ELF-1 (cell line): ENCODE data around the gene UIMC1.

ENCODE experiments used
- DNase-seq: peaks from one replicate; pipeline ENCODE4 v3.0.0-alpha.2; 2016; ENCODE audit warnings: low read depth, low spot score

UIMC1 gene

GRCh38 chr5:176902911-176903664 lies 103.5 kb downstream of the UIMC1 start:
- DNase-seq, result no peak

DNA sequence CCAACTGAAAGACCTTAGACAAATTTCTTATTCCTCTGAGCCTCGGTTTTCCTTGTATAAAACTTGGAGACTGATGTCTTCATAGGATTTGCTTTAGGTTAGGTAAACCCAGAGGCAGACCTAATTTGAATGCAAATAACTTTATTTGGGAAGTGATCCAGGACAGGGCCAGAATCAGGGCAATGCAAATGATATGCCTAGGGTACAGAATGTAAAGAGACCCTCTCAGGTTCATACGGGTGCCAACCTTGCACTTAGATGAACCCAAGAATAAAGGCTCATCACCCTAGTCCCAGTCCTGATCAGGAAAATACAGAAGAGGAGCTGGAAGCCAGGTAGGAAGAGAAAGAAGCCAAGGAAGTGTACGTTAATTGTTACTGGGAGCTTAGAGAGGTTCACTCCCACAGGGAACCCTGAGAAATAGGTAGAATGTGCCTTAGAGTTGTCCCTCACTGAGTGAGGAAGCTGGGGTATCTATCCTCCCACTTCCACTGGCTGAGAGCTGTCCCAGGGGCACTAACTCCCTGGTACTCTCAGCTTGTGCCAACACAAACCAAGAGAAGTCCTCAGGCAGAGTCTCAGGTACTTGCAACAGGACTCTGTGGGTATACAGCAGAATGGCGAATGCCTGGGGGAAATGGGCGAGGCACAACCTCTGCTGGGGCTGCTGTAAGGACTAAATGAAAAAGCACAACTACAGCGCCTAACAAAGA lies 104.3 kb downstream of the UIMC1 start:
- no peak for DNase-seq

- no peak for DNase-seq
Observed at GRCh38 chr5:176901260-176902101, 105.1 kb downstream of the UIMC1 start.

DNA sequence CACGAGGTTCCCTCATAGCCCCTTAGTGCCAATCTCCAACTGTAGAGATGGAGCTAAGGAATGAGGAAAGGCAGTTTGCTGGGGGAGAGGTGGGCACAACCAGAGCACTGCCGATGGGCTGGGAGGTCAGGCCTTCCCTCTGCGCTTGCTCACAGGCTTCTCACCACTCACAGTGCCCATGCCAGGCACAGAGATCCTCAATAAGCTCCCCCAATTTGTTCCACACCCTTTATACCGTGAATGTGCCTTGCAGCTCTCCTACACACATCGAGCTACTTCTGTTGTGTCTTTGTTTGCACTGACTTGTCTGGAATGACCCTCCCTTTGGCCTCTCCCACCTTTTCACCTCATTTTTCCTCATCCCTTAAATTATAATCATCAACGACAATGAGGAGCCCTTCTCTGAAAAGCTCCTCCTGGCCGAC lies 105.8 kb downstream of the UIMC1 start:
- DNase-seq, result no peak

DNA sequence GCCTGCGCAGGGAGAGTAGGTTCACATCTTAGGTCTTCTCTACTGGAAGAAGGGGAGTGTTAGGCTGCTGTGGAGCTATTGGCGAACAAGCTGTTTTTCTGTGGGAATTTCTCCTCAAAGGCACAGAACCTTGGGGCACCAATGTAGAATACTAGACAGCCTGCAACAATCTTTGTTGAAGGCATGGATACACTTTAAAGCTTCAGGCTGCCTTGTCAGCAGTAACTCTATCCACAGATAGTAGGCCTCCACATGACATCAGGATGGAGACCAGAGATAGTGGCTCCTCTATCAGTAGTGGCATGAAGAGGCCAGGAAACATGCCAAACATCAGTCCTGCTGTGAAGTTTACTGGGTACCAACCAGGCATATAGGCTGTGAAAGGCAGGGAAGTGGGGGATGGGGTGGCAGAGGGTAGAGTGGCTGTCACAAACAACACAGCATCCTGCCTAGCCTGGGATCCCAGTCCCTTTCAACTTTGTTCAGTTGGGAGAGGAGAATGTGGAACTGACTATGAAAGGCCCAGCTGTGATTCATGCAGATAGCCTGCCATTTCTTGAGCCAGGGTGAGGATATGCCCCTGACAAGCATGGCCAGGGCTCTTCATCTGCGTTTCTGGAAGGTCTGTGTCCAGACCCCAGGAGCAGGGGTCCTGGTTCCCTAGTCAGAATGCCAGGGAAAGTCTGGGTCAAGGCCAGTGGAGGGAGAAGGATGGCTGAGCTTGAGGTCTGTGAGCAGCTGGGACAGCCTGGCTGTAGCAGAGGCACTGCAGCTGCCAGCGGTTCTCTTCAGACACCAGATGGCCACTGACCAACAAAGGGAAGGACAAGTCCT lies 106.4 kb downstream of the UIMC1 start:
- DNase-seq, result no peak

GRCh38 chr5:176899296-176899891 lies 107.2 kb downstream of the UIMC1 start, which contains the start of gene HK3:
Gene HK3 (minus strand): TSS chr5:176899346. CDS start chr5:176896159, 3,187 bp downstream.
- no peak for DNase-seq

DNA sequence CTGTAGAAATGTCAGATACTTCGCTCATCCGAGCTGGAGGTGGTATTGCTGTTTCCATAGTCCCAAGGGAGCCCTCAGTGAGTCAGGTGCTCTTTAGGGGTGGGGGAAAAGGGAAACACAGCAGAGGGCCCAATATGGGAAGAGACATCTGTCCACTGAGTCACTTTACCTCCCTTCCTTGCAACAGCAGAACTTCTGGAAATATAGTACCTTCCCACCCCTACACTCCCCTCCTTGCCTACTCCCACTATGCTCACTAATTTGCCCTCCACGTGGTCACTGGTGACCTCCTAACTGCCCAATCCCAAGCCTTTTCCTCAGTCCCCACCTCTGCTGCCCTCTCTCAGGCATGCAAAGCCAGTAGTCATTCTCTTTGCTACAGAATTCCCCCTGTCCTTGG lies 109.3 kb downstream of the UIMC1 start:
- DNase-seq, result no peak

DNA sequence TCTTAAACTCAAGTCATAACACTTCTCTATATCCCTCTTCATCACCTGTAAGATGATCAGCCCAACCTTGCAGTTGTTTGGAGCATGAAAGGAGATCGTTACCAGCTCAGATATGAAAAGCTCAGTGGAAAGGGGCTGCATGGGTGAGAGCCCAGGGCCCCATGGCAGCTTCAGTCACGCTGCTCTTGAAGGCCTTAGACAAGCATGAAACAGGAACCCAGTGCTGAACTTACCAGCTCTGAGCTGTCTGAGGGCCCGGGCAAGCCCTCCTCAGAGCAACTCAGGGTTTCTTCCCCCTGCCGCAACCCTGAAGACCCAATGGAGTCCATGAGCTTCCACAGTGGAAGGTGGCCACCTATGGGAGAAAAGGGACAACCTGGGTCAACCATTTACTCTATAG lies 110.7 kb downstream of the UIMC1 start:
- no peak for DNase-seq

DNA sequence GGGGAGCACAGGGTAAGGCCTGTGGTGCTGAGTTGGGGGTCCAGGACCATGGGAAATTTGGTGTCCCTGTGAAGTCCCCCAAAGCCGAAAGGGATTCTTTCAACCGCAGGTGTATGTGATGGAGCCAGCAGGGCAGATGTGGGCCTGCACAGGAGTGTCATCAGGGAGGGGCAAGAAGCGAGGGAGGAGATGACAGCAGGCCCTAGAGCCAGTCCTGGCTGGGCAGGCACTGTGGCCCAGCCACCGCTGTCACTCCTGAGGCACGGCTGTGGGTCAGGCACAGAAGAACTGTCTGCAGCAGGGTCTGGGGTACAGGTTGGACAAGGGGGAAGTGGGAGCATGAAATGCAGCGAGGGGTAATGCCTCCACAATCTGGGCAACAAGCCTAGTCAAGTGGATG lies 112.3 kb downstream of the UIMC1 start:
- DNase-seq, result no peak

DNA sequence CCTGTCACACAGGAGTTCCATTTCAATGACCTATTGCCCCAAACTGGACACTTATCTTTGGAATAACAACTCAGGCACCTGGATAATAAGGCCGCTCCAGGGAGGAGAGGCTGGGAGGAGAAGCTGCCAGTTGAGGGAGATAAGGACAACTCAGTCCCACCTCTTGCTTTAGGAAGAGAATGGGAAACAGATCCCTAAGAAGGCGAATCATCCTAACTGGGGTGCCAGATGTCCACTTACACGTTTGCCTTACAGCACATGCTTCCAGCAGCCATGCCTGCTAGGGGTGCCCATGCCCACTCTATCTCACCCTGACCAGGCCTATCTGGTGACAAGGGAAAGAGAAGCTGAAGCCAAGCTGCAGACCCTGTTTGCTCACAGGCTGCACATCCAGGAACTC lies 113.9 kb downstream of the UIMC1 start:
- DNase-seq, result no peak

GRCh38 chr5:176891331-176891958 lies 115.1 kb downstream of the UIMC1 start:
- no peak for DNase-seq

DNA sequence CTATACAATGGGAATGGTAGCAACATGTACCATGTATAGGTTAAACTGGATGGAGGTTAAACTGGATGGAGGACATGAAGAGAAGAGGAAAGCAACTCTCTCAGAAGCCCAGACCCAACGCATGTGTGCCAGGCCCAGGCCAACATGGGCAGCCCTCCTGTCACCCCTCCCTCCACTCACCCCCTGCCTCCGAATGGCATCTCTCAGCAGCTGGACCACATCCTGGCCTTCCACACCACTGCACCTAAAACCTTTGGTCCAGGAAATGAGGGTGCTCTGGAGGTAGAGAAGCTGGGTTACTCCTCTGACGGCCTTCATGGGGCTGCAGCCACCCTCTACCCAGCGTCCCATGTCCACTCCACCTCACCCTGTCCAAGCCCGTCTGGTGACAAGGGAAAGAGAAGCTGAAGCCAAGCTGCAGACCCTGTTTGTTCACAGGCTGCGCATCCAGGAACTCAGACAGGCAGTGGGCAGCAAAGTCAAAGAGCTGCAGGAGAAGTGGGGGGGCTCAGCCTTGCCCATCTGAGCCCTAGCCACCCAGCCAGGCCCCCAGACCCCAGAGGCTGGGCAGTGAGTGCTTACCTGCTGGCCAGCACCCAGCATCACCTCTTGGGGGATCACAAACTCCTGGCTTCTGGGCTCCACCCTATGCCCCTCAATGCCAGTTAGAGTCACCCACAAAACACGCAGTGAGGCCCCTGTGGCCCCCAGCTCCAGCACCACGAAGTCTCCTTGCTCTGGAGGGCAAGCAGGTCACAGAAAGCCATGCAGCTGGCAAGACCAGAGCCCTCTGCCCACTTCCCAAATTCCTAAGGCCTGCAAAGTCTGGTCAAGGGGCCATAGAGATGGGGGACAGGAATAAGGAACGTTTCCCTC lies 115.9 kb downstream of the UIMC1 start:
- no peak for DNase-seq

DNA sequence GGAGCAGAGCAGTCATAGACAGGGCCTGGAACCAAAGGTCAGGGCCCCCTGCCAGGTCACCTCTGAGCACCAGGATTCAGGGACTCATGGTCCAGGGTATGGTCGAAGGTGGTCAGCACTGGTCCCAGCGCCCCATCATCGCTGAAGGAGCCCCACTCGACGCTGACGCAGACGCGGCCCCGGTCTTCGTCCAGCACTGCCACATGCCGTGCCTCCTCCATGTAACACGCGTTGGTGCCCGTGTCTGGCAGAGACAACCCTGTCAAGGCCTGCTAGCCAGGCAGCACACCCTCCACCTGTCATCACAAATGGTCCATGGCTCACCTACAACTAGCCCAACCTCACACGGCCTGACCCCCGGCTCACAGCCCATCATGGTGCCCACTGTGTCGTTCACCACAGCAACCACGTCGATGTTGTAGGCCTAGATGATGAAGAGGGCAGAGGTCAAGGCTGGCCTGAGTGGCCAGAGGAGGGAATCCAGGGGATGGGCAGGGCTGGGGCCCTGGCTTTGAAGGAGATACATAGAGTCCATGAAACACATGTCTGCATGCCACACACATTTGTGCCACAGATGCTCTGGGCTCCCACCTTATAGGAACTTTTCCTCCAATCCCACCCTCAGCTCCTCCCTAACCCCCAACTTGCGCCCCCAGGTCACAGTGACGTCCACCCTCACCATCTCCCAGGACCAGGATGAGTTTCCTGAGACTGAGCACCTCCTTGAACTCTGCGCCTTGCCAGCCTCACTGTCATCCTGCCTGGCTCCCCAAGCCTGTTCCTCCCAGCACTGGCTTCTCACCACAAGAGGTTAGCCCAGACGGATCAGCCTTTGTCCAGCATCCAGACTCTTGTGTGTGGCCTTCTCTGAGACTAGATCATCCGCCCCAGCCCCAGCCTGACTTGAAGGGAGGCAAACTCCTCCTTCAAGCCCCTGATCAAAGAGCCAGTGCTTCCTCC lies 117.0 kb downstream of the UIMC1 start:
- no peak for DNase-seq

GRCh38 chr5:176888865-176889165 lies 117.8 kb downstream of the UIMC1 start:
- DNase-seq, result no peak

GRCh38 chr5:176888016-176888864 lies 118.3 kb downstream of the UIMC1 start:
- DNase-seq, result no peak

GRCh38 chr5:176887252-176887849 lies 119.2 kb downstream of the UIMC1 start:
- DNase-seq, result no peak
